Measurements from ENCODE around the gene CRTC1. TPM values are rescaled to one million over a fixed set of nuclear protein-coding genes. Genes with fewer than 3 reads are reported as not detected.

CRTC1 gene
- total RNA-seq, 1 donor from 2014 or later, result 15.5 TPM

DNA sequence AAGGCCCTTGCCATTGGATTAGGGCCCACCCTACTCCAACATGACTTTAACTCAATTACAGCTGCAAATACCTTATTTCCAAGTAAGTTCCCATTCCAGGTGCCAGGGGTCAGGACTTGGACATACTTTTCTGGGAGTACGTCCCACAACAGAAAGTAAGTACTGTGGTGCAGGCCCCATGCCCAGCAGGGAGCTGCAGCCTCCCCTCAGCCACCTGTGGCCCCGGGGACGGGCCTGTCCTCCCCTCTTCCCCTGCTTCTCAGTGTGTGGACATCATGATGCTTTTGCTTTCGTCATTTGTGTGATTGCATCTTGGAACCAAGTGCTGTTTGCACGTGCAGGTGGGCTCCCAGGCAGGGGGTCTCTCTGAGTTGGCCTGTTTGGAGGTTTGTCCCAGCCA lies 31.9 kb downstream of the CRTC1 start:
- no peak for DNase-seq
- TF ChIP-seq, protein P1, sequence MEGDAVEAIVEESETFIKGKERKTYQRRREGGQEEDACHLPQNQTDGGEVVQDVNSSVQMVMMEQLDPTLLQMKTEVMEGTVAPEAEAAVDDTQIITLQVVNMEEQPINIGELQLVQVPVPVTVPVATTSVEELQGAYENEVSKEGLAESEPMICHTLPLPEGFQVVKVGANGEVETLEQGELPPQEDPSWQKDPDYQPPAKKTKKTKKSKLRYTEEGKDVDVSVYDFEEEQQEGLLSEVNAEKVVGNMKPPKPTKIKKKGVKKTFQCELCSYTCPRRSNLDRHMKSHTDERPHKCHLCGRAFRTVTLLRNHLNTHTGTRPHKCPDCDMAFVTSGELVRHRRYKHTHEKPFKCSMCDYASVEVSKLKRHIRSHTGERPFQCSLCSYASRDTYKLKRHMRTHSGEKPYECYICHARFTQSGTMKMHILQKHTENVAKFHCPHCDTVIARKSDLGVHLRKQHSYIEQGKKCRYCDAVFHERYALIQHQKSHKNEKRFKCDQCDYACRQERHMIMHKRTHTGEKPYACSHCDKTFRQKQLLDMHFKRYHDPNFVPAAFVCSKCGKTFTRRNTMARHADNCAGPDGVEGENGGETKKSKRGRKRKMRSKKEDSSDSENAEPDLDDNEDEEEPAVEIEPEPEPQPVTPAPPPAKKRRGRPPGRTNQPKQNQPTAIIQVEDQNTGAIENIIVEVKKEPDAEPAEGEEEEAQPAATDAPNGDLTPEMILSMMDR (IDR thresholded peaks at IDR 0.05), result no peak
- Mint-ChIP-seq H3K36me3 (ENCODE audit: low read depth) (peaks cover 13% of the 10 kb centered on the region), H3K4me1 (peaks cover 23% of the 10 kb centered on the region), H3K27ac (no peak overlapping the region), H3K4me3 (no peak overlapping the region), H3K9me3 (no peaks in the 10 kb centered on the region), H3K27me3 (no peaks in the 10 kb centered on the region)
- ATAC-seq (ENCODE audit: low read depth), result no peak
- CTCF ChIA-PET, result no interaction called here
- intact Hi-C loops (cut with micrococcal nuclease), result no loop called here
- POLR2A ChIA-PET, result no interaction called here

DNA sequence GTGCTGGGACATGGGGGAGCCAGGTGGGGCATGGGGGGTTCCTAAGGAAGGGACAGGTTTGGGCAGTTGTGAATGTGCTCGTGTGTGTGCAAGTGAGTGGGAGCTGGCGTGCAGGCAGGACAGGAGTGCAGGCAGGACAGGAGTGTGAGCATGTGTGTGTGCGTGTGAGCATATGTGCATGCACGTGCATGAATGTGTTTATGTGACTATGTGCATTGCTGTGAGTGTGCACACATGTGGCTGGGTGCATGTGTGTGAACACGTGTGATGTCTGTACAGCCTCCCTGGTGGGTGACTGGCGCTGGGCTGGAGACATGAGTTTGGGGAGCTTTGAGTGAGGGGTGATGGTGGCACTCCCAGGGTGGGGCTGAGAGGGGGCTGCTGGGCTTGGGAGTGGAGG lies 33.4 kb downstream of the CRTC1 start:
- Mint-ChIP-seq H3K27me3 (no peaks in the 10 kb centered on the region), H3K9me3 (no peaks in the 10 kb centered on the region), H3K4me1 (peaks cover 27% of the 10 kb centered on the region), H3K4me3 (no peak overlapping the region), H3K36me3 (ENCODE audit: low read depth) (peaks cover 17% of the 10 kb centered on the region), H3K27ac (no peak overlapping the region)
- ChIA-PET CTCF (no interaction called here), POLR2A (no interaction called here)
- TF ChIP-seq, protein P1 (IDR thresholded peaks at IDR 0.05), result no peak
- no peak for DNase-seq
- intact Hi-C loops (cut with micrococcal nuclease), result no loop called here
- ATAC-seq (ENCODE audit: low read depth), result no peak

DNA sequence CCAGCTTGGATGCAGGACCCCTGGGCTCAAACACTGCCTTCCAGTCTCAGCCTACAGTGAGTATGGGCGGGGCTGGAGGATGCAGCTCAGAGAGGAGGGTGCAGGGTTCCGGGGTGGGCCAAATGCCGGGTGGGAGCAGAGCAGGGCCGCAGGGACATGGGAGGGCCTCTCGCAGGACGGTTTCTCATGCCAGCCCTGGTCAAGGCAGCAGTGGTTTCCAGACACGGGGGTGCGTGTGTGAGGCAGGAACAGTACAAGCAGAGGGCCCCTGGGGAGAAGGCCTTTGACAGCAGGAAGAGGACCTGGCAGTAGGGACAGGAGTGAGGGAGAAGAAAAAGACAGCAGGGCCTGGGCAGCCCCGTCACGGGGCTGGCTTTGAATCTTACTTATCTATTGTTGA lies 34.1 kb downstream of the CRTC1 start:
- DNase-seq, result no peak
- no peak overlapping the region for H3K27ac Mint-ChIP-seq
- peaks cover 27% of the 10 kb centered on the region for H3K4me1 Mint-ChIP-seq
- ChIA-PET POLR2A (no interaction called here), CTCF (no interaction called here)
- TF ChIP-seq, protein P1 (IDR thresholded peaks at IDR 0.05), result no peak
- ATAC-seq (ENCODE audit: low read depth), result no peak
- peaks cover 21% of the 10 kb centered on the region for H3K36me3 Mint-ChIP-seq (ENCODE audit: low read depth)
- intact Hi-C loops (cut with micrococcal nuclease), result no loop called here
- no peaks in the 10 kb centered on the region for H3K9me3 Mint-ChIP-seq
- H3K4me3 Mint-ChIP-seq, result no peak overlapping the region
- H3K27me3 Mint-ChIP-seq, result no peaks in the 10 kb centered on the region

DNA sequence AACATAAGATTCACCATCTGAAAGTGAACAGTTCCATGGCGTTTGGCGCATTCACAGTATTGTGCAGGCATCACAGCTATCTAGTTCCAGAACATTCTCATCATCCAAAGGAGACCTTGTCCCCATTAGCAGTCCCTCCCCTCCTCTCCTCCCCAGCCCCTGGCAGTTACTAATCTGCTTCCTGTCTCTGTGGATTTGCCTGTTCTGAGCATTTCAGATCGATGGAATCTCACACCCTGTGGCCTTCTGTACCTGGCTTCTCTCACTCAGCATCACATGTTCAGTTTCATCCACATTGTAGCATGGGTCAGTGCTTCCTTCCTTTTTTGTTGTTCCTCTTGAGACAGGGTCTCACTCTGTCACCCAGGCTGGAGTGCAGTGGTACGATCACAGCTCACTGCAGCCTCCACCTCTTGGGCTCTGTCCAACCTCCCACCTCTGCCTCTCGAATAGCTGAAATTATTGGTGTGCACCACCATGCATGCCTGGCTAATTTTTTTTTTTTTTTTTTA lies 34.6 kb downstream of the CRTC1 start:
- TF ChIP-seq, protein P1 (IDR thresholded peaks at IDR 0.05), result no peak
- H3K9me3 Mint-ChIP-seq, result no peaks in the 10 kb centered on the region
- H3K27me3 Mint-ChIP-seq, result no peaks in the 10 kb centered on the region
- CTCF ChIA-PET, result no interaction called here
- DNase-seq (no peak), ATAC-seq (ENCODE audit: low read depth) (no peak)
- intact Hi-C loops (cut with micrococcal nuclease), result no loop called here
- no peak overlapping the region for H3K27ac Mint-ChIP-seq
- peaks cover 25% of the 10 kb centered on the region for H3K4me1 Mint-ChIP-seq
- POLR2A ChIA-PET, result no interaction called here
- H3K4me3 Mint-ChIP-seq, result no peak overlapping the region
- H3K36me3 Mint-ChIP-seq (ENCODE audit: low read depth), result peaks cover 24% of the 10 kb centered on the region

DNA sequence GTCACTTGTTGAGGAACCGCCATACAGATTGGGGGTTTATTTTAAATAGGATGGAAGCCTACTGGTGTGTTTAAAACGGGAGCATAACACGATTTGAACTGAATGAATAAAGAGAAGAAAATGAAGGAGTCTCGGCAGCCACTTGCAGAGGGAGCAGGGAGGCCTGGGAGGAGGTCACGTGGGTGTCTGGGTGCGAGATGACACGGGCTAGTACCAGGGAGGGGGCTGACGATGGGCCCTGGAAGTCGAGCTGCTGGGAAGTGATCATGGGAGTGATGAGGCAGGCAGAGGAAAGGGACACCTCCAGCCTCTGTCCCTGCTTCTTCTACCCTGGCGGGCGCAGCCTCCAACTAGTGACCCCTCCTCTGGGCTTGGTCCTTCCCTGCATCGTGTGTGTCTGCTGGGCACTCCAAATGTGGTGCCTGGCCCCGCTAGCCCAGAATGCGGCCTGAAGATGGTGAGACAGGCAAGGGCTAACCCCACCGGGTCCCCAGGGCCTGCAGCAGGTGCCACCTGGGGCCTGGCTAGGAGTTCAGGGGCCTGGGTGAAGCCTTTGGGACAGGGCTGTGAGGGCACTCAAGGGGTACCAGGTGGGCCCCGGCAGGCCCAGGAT lies 35.5 kb downstream of the CRTC1 start:
- no peak overlapping the region for H3K27ac Mint-ChIP-seq
- no peaks in the 10 kb centered on the region for H3K9me3 Mint-ChIP-seq
- TF ChIP-seq, protein P1 (IDR thresholded peaks at IDR 0.05), result no peak
- intact Hi-C loops (cut with micrococcal nuclease), result no loop called here
- ATAC-seq (ENCODE audit: low read depth) (no peak), DNase-seq (no peak)
- H3K4me1 Mint-ChIP-seq, result peaks cover 25% of the 10 kb centered on the region
- H3K36me3 Mint-ChIP-seq (ENCODE audit: low read depth), result peaks cover 23% of the 10 kb centered on the region
- ChIA-PET POLR2A (no interaction called here), CTCF (no interaction called here)
- no peak overlapping the region for H3K4me3 Mint-ChIP-seq
- no peaks in the 10 kb centered on the region for H3K27me3 Mint-ChIP-seq
